Measurements from ENCODE around the gene FAM170B.

Gene FAM170B

GRCh38 chr10:49082766-49083165 is 51.1 kb downstream of the FAM170B start:
- no peak for DNase-seq (ENCODE audit: insufficient read length, low spot score)

DNA sequence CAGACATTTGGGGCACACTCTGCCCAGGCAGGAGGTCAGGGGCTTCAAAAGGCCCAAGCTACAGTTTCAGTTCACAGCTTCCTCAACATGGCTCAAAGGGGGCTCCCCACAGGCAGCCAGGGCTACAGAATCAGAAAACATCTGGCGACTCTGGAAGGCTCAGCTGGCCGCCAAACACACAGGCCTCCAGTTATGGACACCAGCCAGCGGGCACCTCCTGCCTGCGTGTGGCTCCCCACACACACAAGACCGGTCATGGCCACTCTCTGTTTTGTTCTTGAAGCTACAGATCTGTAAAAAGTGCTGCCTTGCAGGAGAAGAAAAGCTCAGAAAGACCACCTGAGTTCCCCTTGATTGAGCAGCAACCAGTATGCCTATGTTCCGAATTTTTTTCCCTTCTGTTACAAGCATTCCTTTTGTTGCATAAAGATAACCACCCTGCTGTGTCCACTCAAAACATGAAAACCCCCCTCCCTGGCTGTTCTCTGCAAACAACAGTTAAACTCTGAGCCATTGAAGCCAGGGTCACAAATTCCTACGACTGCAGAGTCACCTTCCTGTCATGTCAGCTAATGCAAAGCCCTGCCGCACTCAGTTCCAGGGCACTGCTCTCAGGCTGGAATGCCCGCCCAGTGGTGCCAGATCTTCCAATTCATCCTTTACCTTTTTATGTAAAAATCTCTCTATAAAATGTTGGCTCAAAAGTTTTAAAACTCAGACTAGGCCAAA is 52.1 kb downstream of the FAM170B start:
- FAIRE-seq = no peak
- DNase-seq (ENCODE audit: insufficient read length, low spot score) = no peak

More at GRCh38 chr10:49082766-49083165, 51.1 kb downstream of the FAM170B start:
- no peak for FAIRE-seq
